Natural killer cell treated with Interleukin-12 subunit alpha and Interleukin-12 subunit beta and Interleukin-15 and Interleukin-18, amount 100 ng/mL, for 72 hours (primary cell): ENCODE data around the gene B4GALNT3. TPM values are rescaled to one million over a fixed set of nuclear protein-coding genes. Genes with fewer than 3 reads are reported as not detected.
A peak's percentile ranks its signal among the peaks of the same experiment; 100 is the strongest.
"Not testable (repeated sequence)": the region's sequence is repeated elsewhere in the genome, so short reads cannot be mapped to it uniquely, and the experiment has no call there.

Experiments
- ATAC-seq, 2 donors: fragments of 150-1000 bp; cut with Tn5 transposase in 1 of 2; sonication (Bioruptor Pico), chemical (Tn5 transposase) in 1 of 2; 2 replicates each; pipeline ENCODE4 v1.10.0; 2021
- DNase-seq: peaks from one replicate; pipeline ENCODE4 v3.0.0; 2022; ENCODE audit warnings: low spot score
- H3K27ac Mint-ChIP-seq, 2 donors: 1 replicate in 1 of 2; 2 replicates in 1 of 2; pipeline ENCODE4 v1.8.0; 2022; ENCODE audit warnings: mixed read lengths in 2 of 2, mild to moderate bottlenecking in 1 of 2, moderate library complexity in 1 of 2
- H3K27me3 Mint-ChIP-seq, 2 donors: 1 replicate in 1 of 2; 2 replicates in 1 of 2; pipeline ENCODE4 v1.8.0; 2022; ENCODE audit warnings: mixed read lengths in 2 of 2
- H3K36me3 Mint-ChIP-seq: one replicate; pipeline ENCODE4 v1.8.0; 2022; ENCODE audit warnings: mixed read lengths
- H3K4me1 Mint-ChIP-seq, 2 donors: 1 replicate in 1 of 2; 2 replicates in 1 of 2; pipeline ENCODE4 v1.8.0; 2022; ENCODE audit warnings: low read depth in 2 of 2, mixed read lengths in 2 of 2, mild to moderate bottlenecking in 1 of 2
- H3K4me3 Mint-ChIP-seq: one replicate; pipeline ENCODE4 v1.8.0; 2022; ENCODE audit warnings: mixed read lengths
- H3K9me3 Mint-ChIP-seq: 2 replicates; pipeline ENCODE4 v1.8.0; 2022; ENCODE audit warnings: mixed read lengths
- total RNA-seq, 2 donors: library from RNA; stranded (reverse); gene quantifications; one replicate each; pipeline ENCODE4 v1.2.3, GENCODE V29; 2022

Gene B4GALNT3
- total RNA-seq: 10 to 100 TPM; 14.1 to 20.6 TPM

DNA sequence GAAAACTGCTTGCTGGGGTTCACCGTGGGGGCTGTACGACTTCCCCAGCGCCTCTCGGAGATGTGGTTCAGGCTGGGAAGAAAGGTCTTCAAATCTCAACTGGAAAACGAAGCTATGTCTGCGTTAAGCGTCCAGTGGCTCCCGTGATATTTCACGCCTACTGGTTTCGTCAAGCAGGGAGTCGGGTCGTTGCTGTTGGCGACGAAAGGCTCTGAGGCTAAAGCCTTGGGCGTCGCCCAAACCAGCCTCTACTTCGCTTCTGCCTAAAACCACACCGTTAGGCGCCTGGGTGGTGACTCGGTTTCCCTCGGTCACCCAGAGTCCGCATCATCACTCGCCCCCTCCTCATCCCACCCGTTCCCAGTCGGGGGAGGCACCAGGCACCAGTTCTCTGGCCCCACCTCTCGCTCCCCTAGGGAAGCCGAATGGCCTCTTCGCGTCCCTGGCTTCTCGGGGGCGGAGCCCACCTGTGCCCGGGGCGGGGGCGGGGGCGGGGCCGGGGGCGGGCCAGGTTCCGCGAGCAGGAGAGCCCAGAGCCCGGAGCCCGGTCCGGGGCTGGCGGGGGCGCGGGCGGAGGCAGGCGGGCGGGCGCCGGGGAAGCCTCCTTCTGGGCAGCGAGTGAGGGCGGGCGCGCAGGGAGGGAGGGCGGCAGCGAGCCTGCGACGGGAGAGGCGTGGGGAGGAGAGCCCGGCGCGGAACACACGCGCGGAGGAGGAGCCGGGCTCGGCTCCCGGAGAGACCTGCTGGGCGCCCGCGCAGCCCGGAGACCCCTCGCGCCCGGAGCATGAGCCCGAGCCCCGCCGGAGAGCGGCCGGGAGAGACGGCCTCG lies at the start of gene B4GALNT3:
B4GALNT3 (plus strand) TSS at position 510 of the 829 bp plus-strand sequence. CDS start 438 bp downstream, outside the sequence.
- no peak for DNase-seq
- no peaks in the 10 kb centered on the region for H3K9me3 Mint-ChIP-seq
- H3K36me3 Mint-ChIP-seq: peaks cover 5% of the 10 kb centered on the region
- peak within 1 kb of the TSS in 1 of 2 donors; percentile 71 for H3K27ac Mint-ChIP-seq
- ATAC-seq: peak; percentile 70 to 78
- peaks cover 41 to 44% of the 10 kb centered on the region in 2 donors for H3K4me1 Mint-ChIP-seq
- peak within 1 kb of the TSS; percentile 92 for H3K4me3 Mint-ChIP-seq
- H3K27me3 Mint-ChIP-seq: peaks cover 25 to 39% of the 10 kb centered on the region in 2 donors

DNA sequence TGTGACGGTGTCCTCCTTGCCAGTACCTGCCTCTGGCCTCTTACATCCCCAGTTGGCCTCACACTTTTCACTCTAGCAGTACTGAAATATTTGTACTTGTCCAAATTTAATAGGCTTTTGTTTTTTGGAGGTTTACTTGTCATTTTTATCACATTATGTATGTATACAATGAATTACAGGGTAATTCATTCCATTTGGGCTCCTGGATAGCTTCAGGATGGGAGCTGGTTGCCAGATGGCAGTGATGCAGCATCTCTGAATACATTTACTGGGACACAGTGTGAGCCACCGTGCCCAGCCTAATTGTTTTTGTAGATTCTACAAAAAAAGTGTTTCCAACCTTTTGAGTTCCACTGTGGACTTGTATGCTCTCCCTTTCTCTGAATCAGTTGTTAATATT lies 44.9 kb upstream of the B4GALNT3 start:
- Mint-ChIP-seq H3K27ac (no peak overlapping the region), H3K36me3 (peaks cover 19% of the 10 kb centered on the region), H3K9me3 (no peaks in the 10 kb centered on the region), H3K4me1 (no peaks in the 10 kb centered on the region), H3K4me3 (no peak overlapping the region), H3K27me3 (no peaks in the 10 kb centered on the region)
- DNase-seq (no peak), ATAC-seq (no peak)

DNA sequence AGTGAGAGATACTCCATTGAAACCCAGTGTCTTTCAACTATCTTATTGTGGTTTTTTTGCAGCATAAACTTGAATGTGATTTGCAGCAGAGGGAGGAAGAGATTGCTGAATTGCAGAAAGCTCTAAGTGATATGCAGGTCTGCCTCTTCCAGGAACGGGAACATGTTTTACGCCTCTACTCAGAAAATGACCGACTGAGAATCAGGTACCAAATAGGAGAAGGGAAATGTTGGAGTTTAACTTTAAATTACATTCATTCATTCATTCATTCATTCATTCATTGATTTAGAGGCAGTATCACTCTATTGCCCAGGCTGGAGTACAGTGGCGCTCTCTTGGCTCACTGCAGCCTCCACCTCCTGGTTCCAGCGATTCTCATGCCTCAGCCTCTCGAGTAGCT lies 41.3 kb upstream of the B4GALNT3 start:
- H3K9me3 Mint-ChIP-seq: no peaks in the 10 kb centered on the region
- no peaks in the 10 kb centered on the region for H3K27me3 Mint-ChIP-seq
- peaks cover 12% of the 10 kb centered on the region for H3K36me3 Mint-ChIP-seq

DNA sequence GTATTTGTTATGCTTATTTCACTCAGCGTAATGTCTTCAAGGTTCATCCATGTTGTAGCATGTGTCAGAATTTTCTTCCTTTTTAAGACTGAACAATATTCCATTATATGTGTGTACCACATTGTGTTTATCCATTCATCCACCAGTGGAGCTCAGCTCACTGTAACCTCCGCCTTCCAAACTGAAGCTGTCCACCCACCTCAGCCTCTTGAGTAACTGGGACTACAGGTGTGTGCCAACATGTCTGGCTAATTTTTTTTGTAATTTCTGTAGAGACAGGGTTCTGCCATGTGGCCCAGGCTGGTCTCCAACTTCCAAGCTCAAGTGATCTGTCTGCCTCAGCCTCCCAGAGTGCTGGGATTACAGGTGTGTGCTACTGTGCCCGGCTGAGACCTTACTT lies 37.2 kb upstream of the B4GALNT3 start:
- DNase-seq: no peak
- H3K36me3 Mint-ChIP-seq: no peaks in the 10 kb centered on the region
- H3K27ac Mint-ChIP-seq: no peak overlapping the region
- ATAC-seq: no peak
- H3K4me1 Mint-ChIP-seq: no peaks in the 10 kb centered on the region
- no peaks in the 10 kb centered on the region for H3K27me3 Mint-ChIP-seq
- no peaks in the 10 kb centered on the region for H3K9me3 Mint-ChIP-seq
- H3K4me3 Mint-ChIP-seq: no peak overlapping the region

More for the DNA sequence above, 41.3 kb upstream of the B4GALNT3 start:
- DNase-seq: no peak
- no peak overlapping the region for H3K4me3 Mint-ChIP-seq
- no peaks in the 10 kb centered on the region for H3K4me1 Mint-ChIP-seq
- H3K27ac Mint-ChIP-seq: no peak overlapping the region
- no peak for ATAC-seq

DNA sequence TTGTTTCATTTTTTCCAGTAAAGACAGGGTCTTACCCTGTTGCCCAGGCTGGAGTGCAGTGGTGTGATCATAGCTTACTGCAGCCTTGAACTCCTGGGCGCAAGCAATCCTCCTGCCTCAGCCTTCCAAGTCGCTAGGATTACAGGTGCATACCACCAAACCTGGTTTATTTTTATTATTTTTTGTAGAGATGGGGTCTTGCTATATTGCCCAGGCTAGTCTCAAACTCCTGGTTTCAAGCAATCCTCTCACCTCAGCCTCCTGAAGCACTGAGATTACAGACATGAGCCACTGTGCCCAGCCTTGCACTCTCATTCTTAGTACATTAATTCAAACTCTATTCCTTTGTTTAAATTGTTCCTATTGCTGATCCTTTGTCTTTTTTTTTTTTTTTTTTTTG lies 24.0 kb upstream of the B4GALNT3 start:
- H3K9me3 Mint-ChIP-seq, H3K4me3 Mint-ChIP-seq, DNase-seq, H3K27me3 Mint-ChIP-seq, H3K4me1 Mint-ChIP-seq, H3K27ac Mint-ChIP-seq, ATAC-seq: not testable (repeated sequence)
- H3K36me3 Mint-ChIP-seq: peaks cover 24% of the 10 kb centered on the region

DNA sequence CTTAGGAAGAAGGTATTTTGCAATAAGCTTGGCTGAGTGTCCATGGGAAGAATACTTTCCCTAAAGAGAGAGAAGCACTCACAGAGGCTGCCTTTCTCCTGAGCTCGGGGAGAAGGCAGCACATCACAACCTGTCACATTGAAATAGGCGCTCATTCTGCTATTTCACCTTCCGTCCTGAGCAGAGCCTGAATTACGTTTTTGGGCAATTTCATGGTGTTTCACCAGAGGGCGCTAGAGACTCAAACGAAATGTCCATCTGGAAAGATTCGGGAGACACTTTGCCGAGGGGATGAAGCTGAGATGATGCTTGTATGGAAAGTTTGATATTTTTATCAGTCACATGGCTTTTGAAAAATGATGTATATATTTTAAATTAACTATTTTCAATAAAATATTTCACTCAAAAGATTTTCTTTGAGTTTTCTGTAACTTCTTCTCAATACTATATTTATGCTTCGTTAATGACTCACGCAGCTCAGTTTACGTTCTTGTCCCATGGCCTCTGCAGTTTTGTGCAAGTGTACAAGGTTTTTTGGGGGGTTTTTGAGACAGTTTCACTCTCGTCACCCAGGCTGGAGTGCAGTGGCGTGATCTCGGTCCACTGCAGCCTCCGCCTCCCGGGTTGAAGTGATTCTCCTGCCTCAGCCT lies 17.4 kb upstream of the B4GALNT3 start:
- DNase-seq: peak; percentile 54
- ATAC-seq: no peak
- Mint-ChIP-seq H3K27ac (no peak overlapping the region), H3K27me3 (no peaks in the 10 kb centered on the region), H3K36me3 (peaks cover 14% of the 10 kb centered on the region), H3K4me3 (no peak overlapping the region), H3K9me3 (no peaks in the 10 kb centered on the region), H3K4me1 (peaks cover 0 to 3% of the 10 kb centered on the region in 2 donors)

DNA sequence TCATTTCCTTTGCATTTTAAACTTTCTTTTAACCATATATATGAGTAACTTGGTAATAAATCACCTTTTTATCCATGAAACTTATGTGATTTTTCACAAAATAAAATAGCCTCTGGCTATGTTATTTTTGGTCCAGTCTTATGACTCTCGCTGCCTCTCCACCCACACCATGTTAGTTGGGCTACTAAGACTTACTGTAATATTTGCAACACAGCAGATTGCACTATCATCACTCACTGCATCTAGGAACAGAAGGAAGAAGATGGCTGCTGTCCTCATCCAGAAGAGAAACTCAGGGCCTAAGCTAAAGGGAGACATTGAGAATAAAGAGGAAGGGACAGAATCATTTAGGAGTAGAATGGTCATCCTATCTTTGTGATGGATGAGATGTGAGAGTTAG lies 12.6 kb upstream of the B4GALNT3 start:
- H3K27ac Mint-ChIP-seq: no peak overlapping the region
- H3K4me1 Mint-ChIP-seq: peaks cover 0 to 2% of the 10 kb centered on the region in 2 donors
- DNase-seq (peak; percentile 5), ATAC-seq (no peak)
- no peaks in the 10 kb centered on the region for H3K27me3 Mint-ChIP-seq
- no peaks in the 10 kb centered on the region for H3K36me3 Mint-ChIP-seq
- no peaks in the 10 kb centered on the region for H3K9me3 Mint-ChIP-seq
- no peak overlapping the region for H3K4me3 Mint-ChIP-seq

DNA sequence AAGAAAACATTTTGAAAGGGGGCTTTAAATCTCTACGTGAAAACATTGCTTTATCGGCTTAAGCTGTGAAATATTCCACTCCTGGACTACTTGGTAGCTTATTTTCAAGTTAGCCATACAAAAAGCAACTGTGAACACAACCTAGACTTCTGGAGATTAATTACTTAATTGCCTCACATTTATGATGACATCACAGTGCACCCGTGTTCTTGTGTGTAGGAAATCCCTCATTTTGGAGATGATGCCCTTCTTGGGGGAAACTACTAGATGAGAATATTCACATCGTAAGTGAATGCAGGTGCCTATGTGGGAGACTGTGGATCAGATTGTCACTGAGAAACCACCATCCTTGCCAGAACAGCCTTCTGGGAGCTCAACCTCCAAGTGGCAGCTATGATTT lies 10.5 kb upstream of the B4GALNT3 start:
- H3K27me3 Mint-ChIP-seq: no peaks in the 10 kb centered on the region
- H3K4me1 Mint-ChIP-seq: peaks cover 0 to 3% of the 10 kb centered on the region in 2 donors
- H3K36me3 Mint-ChIP-seq: no peaks in the 10 kb centered on the region
- no peak for ATAC-seq
- DNase-seq: peak; percentile 5
- H3K9me3 Mint-ChIP-seq: no peaks in the 10 kb centered on the region
- no peak overlapping the region for H3K27ac Mint-ChIP-seq
- H3K4me3 Mint-ChIP-seq: no peak overlapping the region

DNA sequence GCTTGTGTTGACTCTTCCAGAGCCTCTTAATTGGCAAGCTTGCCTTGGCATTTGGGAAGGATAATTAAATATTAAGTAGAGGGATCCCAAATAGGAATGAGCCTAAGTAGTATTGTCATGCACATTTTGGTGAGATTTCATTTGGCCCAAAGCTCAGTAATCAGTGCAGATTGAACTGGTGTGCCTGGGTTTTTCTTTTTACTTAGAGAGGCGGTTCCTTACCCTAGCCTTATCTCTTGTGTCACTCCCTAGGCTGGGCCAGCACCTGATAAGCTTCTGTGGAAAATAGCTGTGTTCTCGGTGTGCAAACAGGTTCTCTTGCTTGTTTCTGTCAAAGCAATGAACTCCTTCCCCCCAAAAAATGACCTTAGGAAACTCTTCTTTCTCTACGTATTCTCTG lies 9.3 kb upstream of the B4GALNT3 start:
- Mint-ChIP-seq H3K4me3 (no peak overlapping the region), H3K27ac (no peak overlapping the region), H3K36me3 (no peaks in the 10 kb centered on the region), H3K4me1 (peaks cover 0 to 11% of the 10 kb centered on the region in 2 donors), H3K9me3 (no peaks in the 10 kb centered on the region), H3K27me3 (no peaks in the 10 kb centered on the region)
- ATAC-seq: no peak
- peak; percentile 5 for DNase-seq

DNA sequence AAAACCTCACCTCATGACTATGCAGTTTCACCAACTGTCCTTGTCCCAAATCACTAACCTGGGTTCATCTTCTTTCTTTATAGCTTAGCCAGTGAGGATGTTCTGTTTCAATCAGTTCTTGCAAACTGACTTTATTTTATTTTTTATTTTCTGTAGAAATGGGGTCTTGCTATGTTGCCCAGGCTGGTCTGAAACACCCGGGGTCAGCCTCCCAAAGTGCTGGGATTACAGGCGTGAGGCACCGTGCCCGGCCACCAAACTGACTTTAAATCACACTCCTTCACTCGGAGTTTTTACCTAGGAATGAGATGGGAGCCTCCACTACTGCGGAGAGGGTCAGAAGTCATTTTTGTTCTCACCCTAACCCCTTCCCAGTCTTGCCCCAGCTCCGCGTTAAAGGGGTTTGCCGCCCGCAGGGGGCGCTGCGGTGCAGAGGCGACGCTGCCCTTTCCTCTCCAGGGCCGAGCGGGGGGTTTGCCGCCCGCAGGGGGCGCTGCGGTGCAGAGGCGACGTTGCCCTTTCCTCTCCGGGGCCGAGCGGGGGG lies 7.0 kb upstream of the B4GALNT3 start:
- no peak for ATAC-seq
- H3K9me3 Mint-ChIP-seq: no peaks in the 10 kb centered on the region
- peak; percentile 67 for DNase-seq

DNA sequence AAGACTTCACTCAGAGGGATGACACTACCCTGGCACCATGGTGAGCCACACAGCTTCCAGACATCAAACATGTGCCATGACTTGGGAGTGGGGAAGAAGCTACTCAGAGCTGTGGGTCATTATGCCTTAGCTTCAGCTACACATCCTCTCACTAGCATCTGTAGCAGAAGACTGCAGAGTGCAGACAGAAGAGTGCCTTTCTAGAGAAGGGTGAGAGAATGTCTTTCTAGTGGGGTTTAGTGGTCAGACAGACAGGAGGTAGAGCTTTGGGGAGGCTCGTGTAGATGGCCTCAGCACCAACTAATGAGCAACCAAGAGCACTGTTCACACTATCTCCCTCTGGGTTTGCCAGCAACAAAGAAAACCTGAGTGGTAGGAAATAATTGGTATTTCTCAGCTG lies 4.9 kb upstream of the B4GALNT3 start:
- H3K27me3 Mint-ChIP-seq: peaks cover 4 to 11% of the 10 kb centered on the region in 2 donors
- H3K27ac Mint-ChIP-seq: no peak overlapping the region
- H3K36me3 Mint-ChIP-seq: no peaks in the 10 kb centered on the region
- peaks cover 19 to 30% of the 10 kb centered on the region in 2 donors for H3K4me1 Mint-ChIP-seq
- DNase-seq (peak; percentile 41), ATAC-seq (peak in 1 of 2 donors; percentile 28)
- H3K4me3 Mint-ChIP-seq: no peak overlapping the region
- no peaks in the 10 kb centered on the region for H3K9me3 Mint-ChIP-seq

More for the DNA sequence above, 7.0 kb upstream of the B4GALNT3 start:
- Mint-ChIP-seq H3K27ac (no peak overlapping the region), H3K27me3 (peaks cover 0 to 2% of the 10 kb centered on the region in 2 donors), H3K36me3 (no peaks in the 10 kb centered on the region), H3K4me3 (no peak overlapping the region), H3K4me1 (peaks cover 8 to 19% of the 10 kb centered on the region in 2 donors)

DNA sequence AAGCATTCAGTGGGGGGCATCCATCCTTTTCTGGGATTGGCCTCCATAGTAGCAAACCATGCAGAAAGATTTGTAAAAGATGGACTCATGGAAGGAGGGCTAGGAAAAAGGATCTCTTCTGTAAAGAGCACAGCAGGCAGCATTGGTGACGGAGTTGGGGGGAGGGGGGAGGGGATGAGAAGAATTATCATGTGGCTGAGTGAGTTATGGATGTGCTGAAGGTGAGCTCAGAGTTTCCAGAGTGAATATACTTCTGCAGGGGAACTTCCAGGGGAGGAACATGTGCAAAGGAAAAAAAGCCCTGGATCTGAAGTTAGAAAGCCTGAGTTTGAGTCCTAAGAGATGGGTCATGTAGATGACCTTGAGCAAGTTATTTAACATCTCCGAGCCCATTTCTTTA lies 3.9 kb upstream of the B4GALNT3 start:
- Mint-ChIP-seq H3K36me3 (peaks cover under 1% of the 10 kb centered on the region), H3K4me3 (no peak overlapping the region), H3K27ac (no peak overlapping the region), H3K27me3 (peaks cover 5 to 13% of the 10 kb centered on the region in 2 donors), H3K9me3 (no peaks in the 10 kb centered on the region), H3K4me1 (peaks cover 20 to 31% of the 10 kb centered on the region in 2 donors)
- DNase-seq (no peak), ATAC-seq (no peak)

DNA sequence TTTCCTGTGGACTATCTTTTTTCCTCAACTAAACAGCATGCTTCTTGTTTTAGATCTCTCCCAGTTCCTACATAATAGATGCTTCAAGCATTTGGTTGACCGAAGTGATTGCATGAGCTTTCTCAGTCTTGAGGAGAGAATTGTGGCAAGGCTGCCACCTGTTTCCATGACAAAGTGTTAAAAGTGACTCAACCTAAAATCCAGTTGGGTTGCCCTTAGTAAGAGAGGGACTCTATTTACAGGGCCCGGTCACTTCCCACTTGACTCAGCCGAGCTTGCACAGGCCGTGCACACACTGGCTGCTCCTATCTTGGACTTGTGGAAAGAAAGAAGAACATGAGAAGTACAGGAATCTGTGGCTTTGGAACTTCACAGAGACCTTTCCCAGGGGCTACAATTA lies 2.1 kb upstream of the B4GALNT3 start:
- H3K36me3 Mint-ChIP-seq: peaks cover 5% of the 10 kb centered on the region
- H3K4me1 Mint-ChIP-seq: peaks cover 31 to 40% of the 10 kb centered on the region in 2 donors
- H3K9me3 Mint-ChIP-seq: no peaks in the 10 kb centered on the region
- peak; percentile 62 for DNase-seq
- peak; percentile 65 to 83 for ATAC-seq
- H3K27ac Mint-ChIP-seq: peak overlapping the region; percentile 9 to 46
- H3K4me3 Mint-ChIP-seq: peak overlapping the region; percentile 70
- peaks cover 21 to 30% of the 10 kb centered on the region in 2 donors for H3K27me3 Mint-ChIP-seq

DNA sequence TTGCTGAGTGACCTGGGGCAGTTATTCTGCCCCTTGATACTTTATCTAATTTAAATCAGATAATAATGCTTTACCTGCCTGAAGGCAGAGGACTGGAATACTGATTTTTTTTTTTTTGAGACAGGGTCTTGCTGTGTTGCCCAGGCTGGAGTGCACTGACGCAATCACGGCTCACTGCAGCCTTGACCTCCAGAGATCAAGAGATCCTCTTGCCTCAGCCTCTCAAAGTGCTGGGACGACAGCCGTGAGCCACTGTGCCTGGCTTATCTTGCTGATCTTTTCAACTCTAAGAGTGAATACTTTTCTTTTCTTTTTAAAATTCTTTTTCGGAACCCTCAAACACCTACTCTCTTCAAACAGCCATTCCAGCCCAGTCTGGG lies 699 bp upstream of the B4GALNT3 start:
- peaks cover 40 to 49% of the 10 kb centered on the region in 2 donors for H3K4me1 Mint-ChIP-seq
- DNase-seq: peak; percentile 18
- no peaks in the 10 kb centered on the region for H3K9me3 Mint-ChIP-seq
- peaks cover 24 to 39% of the 10 kb centered on the region in 2 donors for H3K27me3 Mint-ChIP-seq
- peaks cover 5% of the 10 kb centered on the region for H3K36me3 Mint-ChIP-seq
- peak overlapping the region; percentile 68 for H3K4me3 Mint-ChIP-seq
- ATAC-seq: no peak
- H3K27ac Mint-ChIP-seq: no peak overlapping the region
